WERI-Rb-1 (cell line): ENCODE measurements around the gene CTDSPL2.

ENCODE experiments used
- DNase-seq: peaks from one replicate; pipeline ENCODE4 v3.0.0-alpha.2; 2020
- H3K27ac ChIP-seq: fragments of 250-450 bp; sonication (Bioruptor Pico); 2 replicates; pipeline ENCODE4 v1.5.1; 2020; ENCODE audit warnings: mild to moderate bottlenecking, moderate library complexity
- H3K27me3 ChIP-seq: fragments of 250-450 bp; sonication (Bioruptor Pico); 2 replicates; pipeline ENCODE4 v1.5.1; 2021; ENCODE audit warnings: mild to moderate bottlenecking, low read depth, moderate library complexity; ENCODE audit not compliant: insufficient read depth, severe bottlenecking
- H3K36me3 ChIP-seq: fragments of 250-450 bp; sonication (Bioruptor Pico); 2 replicates; pipeline ENCODE4 v1.5.1; 2020; ENCODE audit warnings: mild to moderate bottlenecking, moderate library complexity
- H3K4me3 ChIP-seq: 2 replicates; pipeline ENCODE4 v1.5.1; 2011; ENCODE audit warnings: low read depth, mild to moderate bottlenecking, control low read depth, low read length
- H3K9me3 ChIP-seq: fragments of 250-450 bp; sonication (Bioruptor Pico); 2 replicates; pipeline ENCODE4 v1.5.1; 2021; ENCODE audit warnings: mild to moderate bottlenecking, moderate library complexity; ENCODE audit not compliant: severe bottlenecking
- TF ChIP-seq, protein P1 (sequence below): IDR thresholded peaks from 2 replicates; pipeline ENCODE4 v1.5.1; 2011; ENCODE audit warnings: low read depth, mild to moderate bottlenecking, control low read depth, inconsistent platforms, low read length

The CTDSPL2 gene

GRCh38 chr15:44532689-44533088, 105.3 kb downstream of the CTDSPL2 start:
- TF ChIP-seq, protein P1, sequence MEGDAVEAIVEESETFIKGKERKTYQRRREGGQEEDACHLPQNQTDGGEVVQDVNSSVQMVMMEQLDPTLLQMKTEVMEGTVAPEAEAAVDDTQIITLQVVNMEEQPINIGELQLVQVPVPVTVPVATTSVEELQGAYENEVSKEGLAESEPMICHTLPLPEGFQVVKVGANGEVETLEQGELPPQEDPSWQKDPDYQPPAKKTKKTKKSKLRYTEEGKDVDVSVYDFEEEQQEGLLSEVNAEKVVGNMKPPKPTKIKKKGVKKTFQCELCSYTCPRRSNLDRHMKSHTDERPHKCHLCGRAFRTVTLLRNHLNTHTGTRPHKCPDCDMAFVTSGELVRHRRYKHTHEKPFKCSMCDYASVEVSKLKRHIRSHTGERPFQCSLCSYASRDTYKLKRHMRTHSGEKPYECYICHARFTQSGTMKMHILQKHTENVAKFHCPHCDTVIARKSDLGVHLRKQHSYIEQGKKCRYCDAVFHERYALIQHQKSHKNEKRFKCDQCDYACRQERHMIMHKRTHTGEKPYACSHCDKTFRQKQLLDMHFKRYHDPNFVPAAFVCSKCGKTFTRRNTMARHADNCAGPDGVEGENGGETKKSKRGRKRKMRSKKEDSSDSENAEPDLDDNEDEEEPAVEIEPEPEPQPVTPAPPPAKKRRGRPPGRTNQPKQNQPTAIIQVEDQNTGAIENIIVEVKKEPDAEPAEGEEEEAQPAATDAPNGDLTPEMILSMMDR, result no peak
- DNase-seq, result no peak

GRCh38 chr15:44535092-44535491, 107.7 kb downstream of the CTDSPL2 start:
- no peak overlapping the region for H3K4me3 ChIP-seq
- H3K27ac ChIP-seq, result no peak overlapping the region
- H3K9me3 ChIP-seq, result no peaks in the 10 kb centered on the region
- H3K36me3 ChIP-seq, result peaks cover 15% of the 10 kb centered on the region
- no peaks in the 10 kb centered on the region for H3K27me3 ChIP-seq
- TF ChIP-seq, protein P1, result no peak
- no peak for DNase-seq

More at GRCh38 chr15:44532689-44533088, 105.3 kb downstream of the CTDSPL2 start:
- Histone ChIP-seq H3K4me3 (no peak overlapping the region), H3K27ac (no peak overlapping the region), H3K27me3 (no peaks in the 10 kb centered on the region), H3K9me3 (no peaks in the 10 kb centered on the region), H3K36me3 (peaks cover 9% of the 10 kb centered on the region)

DNA sequence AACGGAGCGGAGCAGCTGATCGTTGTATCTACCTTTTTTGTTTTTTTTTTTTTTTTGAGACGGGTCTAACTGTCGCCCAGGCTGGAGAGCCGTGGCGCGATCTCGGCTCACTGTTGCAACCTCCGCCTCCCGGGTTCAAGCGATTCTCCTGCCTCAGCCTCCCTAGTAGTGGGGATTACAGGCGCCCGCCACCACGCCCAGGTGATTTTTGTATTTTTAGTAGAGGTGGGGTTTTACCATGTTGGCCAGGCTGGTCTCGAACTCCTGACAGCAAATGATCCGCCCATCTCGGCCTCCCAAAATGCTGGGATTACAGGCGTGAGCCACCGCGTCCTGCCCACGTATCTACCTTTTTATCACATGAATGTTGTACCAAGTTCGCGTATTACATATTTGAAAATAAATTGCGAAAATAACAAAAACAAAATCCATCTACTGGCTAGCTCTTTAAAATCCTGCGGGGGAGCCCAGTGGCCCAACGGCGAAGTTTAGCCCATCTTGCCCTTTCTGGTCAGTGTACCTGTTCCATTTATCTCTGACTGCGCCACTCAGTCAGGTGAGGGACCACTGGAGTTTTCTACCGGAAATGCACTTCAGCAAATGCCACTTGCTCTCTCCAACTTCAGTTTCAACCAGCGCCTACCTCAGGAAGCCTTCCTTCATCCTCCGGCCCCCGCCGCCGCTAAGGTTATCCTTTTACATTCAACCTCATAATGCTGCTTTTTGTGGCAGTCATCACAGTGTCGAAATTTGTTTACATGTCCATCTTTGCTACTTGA, 108.3 kb downstream of the CTDSPL2 start:
- TF ChIP-seq, protein P1, result no peak
- Histone ChIP-seq H3K36me3 (peaks cover 18% of the 10 kb centered on the region), H3K27ac (peak overlapping the region; percentile 93), H3K4me3 (peak overlapping the region; percentile 95), H3K9me3 (no peaks in the 10 kb centered on the region), H3K27me3 (no peaks in the 10 kb centered on the region)
- DNase-seq, result peak; percentile 22

- peaks cover 19% of the 10 kb centered on the region for H3K36me3 ChIP-seq
- TF ChIP-seq, protein P1, result peak; percentile 62
- peak; percentile 91 for DNase-seq
- H3K27ac ChIP-seq, result peak overlapping the region; percentile 93
- H3K27me3 ChIP-seq, result no peaks in the 10 kb centered on the region
- no peaks in the 10 kb centered on the region for H3K9me3 ChIP-seq
- H3K4me3 ChIP-seq, result peak overlapping the region; percentile 95
These were observed 109.0 kb downstream of the CTDSPL2 start for GRCh38 chr15:44536302-44536961.

GRCh38 chr15:44536962-44537734, 109.7 kb downstream of the CTDSPL2 start, which contains the start of gene EIF3J:
EIF3J (plus strand) TSS chr15:44537147; CDS start chr15:44537195, 48 bp downstream.
- Histone ChIP-seq H3K27ac (peak within 1 kb of the TSS; percentile 96), H3K9me3 (no peaks in the 10 kb centered on the region), H3K27me3 (no peaks in the 10 kb centered on the region), H3K36me3 (peaks cover 25% of the 10 kb centered on the region), H3K4me3 (peak within 1 kb of the TSS; percentile 95)
- TF ChIP-seq, protein P1, result no peak
- DNase-seq, result peak; percentile 95
